ENCODE measurements around the gene NPC2. TPM values are rescaled to one million over a fixed set of nuclear protein-coding genes. Genes with fewer than 3 reads are reported as not detected.

NPC2 gene
- total RNA-seq, 1 donor from 2014 or later, result 178 TPM

GRCh38 chr14:74528406-74528805 is 35.3 kb upstream of the NPC2 start:
- no peaks in the 10 kb centered on the region for H3K9me3 Mint-ChIP-seq
- H3K4me1 Mint-ChIP-seq, result no peaks in the 10 kb centered on the region
- H3K27me3 Mint-ChIP-seq (ENCODE audit: low read depth), result peaks cover 6% of the 10 kb centered on the region
- no peak overlapping the region for H3K4me3 Mint-ChIP-seq
- DNase-seq (ENCODE audit: low spot score in 2 of 2, unreplicated experiment in 2 of 2), result no peak
- TF ChIP-seq CTCF (IDR thresholded peaks at IDR 0.05; ENCODE audit: unreplicated experiment), result no peak
- H3K36me3 Mint-ChIP-seq, result no peaks in the 10 kb centered on the region
- H3K27ac Mint-ChIP-seq, result no peak overlapping the region

- Mint-ChIP-seq H3K4me3 (no peak overlapping the region), H3K27me3 (ENCODE audit: low read depth) (peaks cover 6% of the 10 kb centered on the region), H3K4me1 (no peaks in the 10 kb centered on the region), H3K27ac (no peak overlapping the region), H3K9me3 (no peaks in the 10 kb centered on the region), H3K36me3 (no peaks in the 10 kb centered on the region)
- no peak for DNase-seq (ENCODE audit: low spot score in 2 of 2, unreplicated experiment in 2 of 2)
- TF ChIP-seq CTCF (IDR thresholded peaks at IDR 0.05; ENCODE audit: unreplicated experiment), result no peak
Observed at GRCh38 chr14:74527736-74528280, 34.7 kb upstream of the NPC2 start.

GRCh38 chr14:74526854-74527585 is 33.9 kb upstream of the NPC2 start:
- DNase-seq (ENCODE audit: low spot score in 2 of 2, unreplicated experiment in 2 of 2), result no peak
- no peak overlapping the region for H3K27ac Mint-ChIP-seq
- H3K27me3 Mint-ChIP-seq (ENCODE audit: low read depth), result peaks cover 6% of the 10 kb centered on the region

GRCh38 chr14:74525361-74525851 is 32.3 kb upstream of the NPC2 start:
- Mint-ChIP-seq H3K27me3 (ENCODE audit: low read depth) (peaks cover 6% of the 10 kb centered on the region), H3K4me1 (no peaks in the 10 kb centered on the region), H3K27ac (no peak overlapping the region), H3K36me3 (no peaks in the 10 kb centered on the region), H3K9me3 (no peaks in the 10 kb centered on the region), H3K4me3 (no peak overlapping the region)
- TF ChIP-seq CTCF (IDR thresholded peaks at IDR 0.05; ENCODE audit: unreplicated experiment), result no peak
- no peak for DNase-seq (ENCODE audit: low spot score in 2 of 2, unreplicated experiment in 2 of 2)

More at GRCh38 chr14:74526854-74527585, 33.9 kb upstream of the NPC2 start:
- TF ChIP-seq CTCF (IDR thresholded peaks at IDR 0.05; ENCODE audit: unreplicated experiment), result no peak
- Mint-ChIP-seq H3K36me3 (no peaks in the 10 kb centered on the region), H3K9me3 (no peaks in the 10 kb centered on the region), H3K4me3 (no peak overlapping the region), H3K4me1 (no peaks in the 10 kb centered on the region)

GRCh38 chr14:74524812-74525135 is 31.7 kb upstream of the NPC2 start:
- no peak for DNase-seq (ENCODE audit: low spot score in 2 of 2, unreplicated experiment in 2 of 2)
- Mint-ChIP-seq H3K27ac (no peak overlapping the region), H3K9me3 (no peaks in the 10 kb centered on the region), H3K4me3 (no peak overlapping the region), H3K4me1 (no peaks in the 10 kb centered on the region), H3K36me3 (no peaks in the 10 kb centered on the region), H3K27me3 (ENCODE audit: low read depth) (peaks cover 6% of the 10 kb centered on the region)
- no peak for TF ChIP-seq CTCF (IDR thresholded peaks at IDR 0.05; ENCODE audit: unreplicated experiment)

Data from mesothelial cell of epicardium (in vitro differentiated cells).